Adipocyte (in vitro differentiated cells): ENCODE results near the gene C22orf39.

ENCODE experiments used
- DNase-seq: peaks from one replicate; pipeline ENCODE4 v3.0.0-alpha.2; 2015; ENCODE audit warnings: low read depth
- H3K27me3 ChIP-seq: replicated peaks from 2 replicates; pipeline ENCODE4 v1.7.0; 2013; ENCODE audit warnings: mild to moderate bottlenecking, low read length, moderate library complexity; ENCODE audit not compliant: control insufficient read depth, insufficient read depth
- H3K36me3 ChIP-seq: 2 replicates; pipeline ENCODE4 v1.7.0; 2013; ENCODE audit warnings: low read length, mild to moderate bottlenecking, moderate library complexity; ENCODE audit not compliant: control insufficient read depth, insufficient read depth, severe bottlenecking
- H3K4me1 ChIP-seq: 2 replicates; pipeline ENCODE4 v1.7.0; 2013; ENCODE audit warnings: mild to moderate bottlenecking, low read length, moderate library complexity; ENCODE audit not compliant: control insufficient read depth, insufficient read depth
- H3K4me3 ChIP-seq: 2 replicates; pipeline ENCODE4 v1.7.0; 2013; ENCODE audit warnings: mild to moderate bottlenecking, low read length, moderate library complexity
- H3K9ac ChIP-seq: 2 replicates; pipeline ENCODE4 v1.7.0; 2013; ENCODE audit warnings: mild to moderate bottlenecking, low read length, moderate library complexity
- H3K9me3 ChIP-seq: 2 replicates; pipeline ENCODE4 v1.7.0; 2013; ENCODE audit warnings: mild to moderate bottlenecking, low read length, moderate library complexity; ENCODE audit not compliant: control insufficient read depth

C22orf39 gene

DNA sequence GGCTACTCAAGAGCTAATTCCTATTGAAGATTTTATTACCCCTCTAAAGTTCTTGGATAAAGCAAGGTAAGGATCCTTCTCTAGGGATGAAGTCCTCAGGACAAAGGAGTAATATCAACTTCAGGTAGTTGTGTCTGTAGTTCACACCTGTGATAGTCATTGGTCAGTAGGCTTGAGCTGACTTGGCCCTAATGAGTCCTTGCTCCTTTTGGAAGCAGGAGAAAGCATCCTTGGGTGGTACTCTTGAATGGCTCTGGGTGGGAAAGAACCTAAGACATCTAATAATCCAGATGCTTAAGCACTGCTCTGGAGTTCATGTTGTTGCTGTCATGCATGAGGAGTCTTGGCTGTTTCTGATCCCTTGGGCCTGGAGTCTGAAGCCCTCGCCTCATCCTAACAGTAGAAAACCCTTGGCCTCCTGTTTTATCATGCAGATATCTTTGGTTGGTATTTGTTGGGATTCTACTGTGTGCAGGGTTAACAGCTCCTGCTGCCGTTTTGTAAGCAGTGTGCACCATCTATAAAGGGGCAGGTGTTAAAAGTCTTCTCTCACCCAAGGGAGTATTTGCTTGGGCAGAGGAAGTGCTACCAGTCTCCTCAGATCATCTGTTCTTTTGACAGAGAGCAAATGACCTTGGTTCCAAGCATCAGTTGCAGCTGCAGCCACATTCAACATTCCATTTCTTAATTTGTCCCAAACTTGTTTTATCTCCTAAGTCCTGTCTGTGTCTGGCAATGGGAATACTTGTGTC lies 12.5 kb downstream of the C22orf39 start:
- H3K9ac ChIP-seq = no peak overlapping the region
- H3K36me3 ChIP-seq = peaks cover 26% of the 10 kb centered on the region
- DNase-seq = no peak
- H3K4me3 ChIP-seq = no peak overlapping the region
- H3K27me3 ChIP-seq = no peaks in the 10 kb centered on the region
- H3K4me1 ChIP-seq = peaks cover 16% of the 10 kb centered on the region
- H3K9me3 ChIP-seq = no peaks in the 10 kb centered on the region

DNA sequence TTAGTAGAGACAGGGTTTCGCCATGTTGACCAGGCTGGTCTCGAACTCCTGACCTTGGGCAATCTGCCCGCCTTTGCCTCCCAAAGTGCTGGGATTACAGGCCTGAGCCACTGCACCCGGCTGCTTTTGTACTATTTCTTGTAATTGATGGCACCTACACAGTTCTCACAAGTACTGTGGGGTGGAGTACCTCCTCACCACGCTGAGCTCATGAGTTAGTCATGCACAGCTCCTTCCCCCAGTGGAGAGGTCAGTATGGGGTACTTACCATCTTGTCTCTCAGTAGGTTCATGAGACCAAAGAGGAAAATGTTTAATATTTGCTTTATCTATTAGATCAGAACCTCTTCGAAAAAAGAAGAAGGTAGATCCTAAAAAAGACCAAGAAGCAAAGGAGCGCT lies 13.1 kb downstream of the C22orf39 start:
- Histone ChIP-seq H3K36me3 (peaks cover 26% of the 10 kb centered on the region), H3K27me3 (no peaks in the 10 kb centered on the region), H3K4me1 (peaks cover 22% of the 10 kb centered on the region), H3K4me3 (no peak overlapping the region), H3K9ac (no peak overlapping the region), H3K9me3 (no peaks in the 10 kb centered on the region)
- no peak for DNase-seq

DNA sequence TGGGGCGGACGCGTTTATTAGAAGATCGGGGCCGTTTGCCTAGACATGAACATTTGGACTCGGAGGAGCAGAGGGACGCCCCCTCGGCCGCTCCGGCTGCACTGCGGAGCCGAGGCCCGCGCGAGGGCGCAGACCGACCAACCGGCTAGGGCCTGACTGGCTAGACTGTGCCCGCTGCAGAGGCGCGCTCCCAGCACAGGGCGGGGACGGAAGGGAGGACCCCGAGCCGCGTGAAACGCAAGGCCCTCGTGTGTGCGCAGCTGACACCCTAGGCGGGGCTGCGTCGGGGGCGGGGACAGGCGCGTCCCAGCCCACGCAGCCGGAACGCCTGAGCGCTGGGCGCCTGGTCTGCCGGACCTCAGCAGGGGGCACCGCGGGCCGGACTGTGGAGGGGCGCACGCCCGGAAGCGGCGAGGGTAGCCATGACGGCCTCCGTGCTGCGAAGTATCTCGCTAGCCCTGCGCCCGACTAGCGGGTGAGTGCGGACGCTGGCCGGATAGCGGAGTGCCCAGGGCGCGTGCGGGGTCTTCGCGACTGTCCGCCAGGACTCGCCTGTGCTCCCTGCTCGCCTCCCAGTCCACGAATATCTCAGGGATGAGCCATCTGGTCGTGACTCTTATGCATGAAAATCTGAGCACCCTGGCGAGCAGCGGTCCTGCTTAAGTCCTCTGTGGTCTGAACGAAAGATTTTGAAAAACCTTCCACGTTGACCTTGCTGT lies 15.2 kb downstream of the C22orf39 start, which contains the start of gene MRPL40:
MRPL40 (plus strand) TSS at position 413 of the 719 bp plus-strand sequence; CDS start at position 423, 10 bp downstream.
- Histone ChIP-seq H3K36me3 (peaks cover 26% of the 10 kb centered on the region), H3K4me3 (peak within 1 kb of the TSS; percentile 94), H3K9me3 (no peaks in the 10 kb centered on the region), H3K4me1 (peaks cover 28% of the 10 kb centered on the region), H3K27me3 (no peaks in the 10 kb centered on the region), H3K9ac (peak within 1 kb of the TSS; percentile 93)
- DNase-seq = peak; percentile 97

DNA sequence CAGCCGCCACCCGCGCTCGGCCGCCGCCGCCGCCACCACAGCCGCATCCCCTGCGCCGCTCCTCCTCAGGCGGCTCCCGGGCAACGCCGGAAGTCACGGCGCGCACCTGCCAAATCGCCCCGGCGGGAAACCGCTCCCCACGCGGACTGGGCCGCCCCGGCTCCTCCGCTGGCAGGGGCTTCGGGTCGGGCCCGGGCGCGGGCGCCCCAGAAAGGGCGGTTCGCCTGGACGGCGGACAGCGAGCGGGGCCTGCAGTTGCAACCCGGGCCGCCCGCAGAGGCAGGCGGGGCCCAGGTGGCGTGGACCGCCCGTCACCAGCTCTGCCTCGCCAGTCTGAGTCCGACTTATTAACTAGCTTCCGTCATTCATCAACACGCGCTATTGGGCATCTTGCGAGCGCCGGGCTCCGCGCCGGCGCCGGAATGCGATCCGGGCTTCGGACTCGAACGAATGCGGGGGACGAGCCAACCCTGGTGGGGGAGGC lies 15.8 kb downstream of the C22orf39 start, which contains the start of gene HIRA:
HIRA (minus strand) TSS at position 85 of the 484 bp plus-strand sequence. CDS start 257 bp downstream, outside the sequence.
- peaks cover 21% of the 10 kb centered on the region for H3K36me3 ChIP-seq
- DNase-seq = peak; percentile 88
- H3K9ac ChIP-seq = peak within 1 kb of the TSS; percentile 93
- no peaks in the 10 kb centered on the region for H3K27me3 ChIP-seq
- H3K4me3 ChIP-seq = peak within 1 kb of the TSS; percentile 94
- no peaks in the 10 kb centered on the region for H3K9me3 ChIP-seq
- peaks cover 29% of the 10 kb centered on the region for H3K4me1 ChIP-seq

DNA sequence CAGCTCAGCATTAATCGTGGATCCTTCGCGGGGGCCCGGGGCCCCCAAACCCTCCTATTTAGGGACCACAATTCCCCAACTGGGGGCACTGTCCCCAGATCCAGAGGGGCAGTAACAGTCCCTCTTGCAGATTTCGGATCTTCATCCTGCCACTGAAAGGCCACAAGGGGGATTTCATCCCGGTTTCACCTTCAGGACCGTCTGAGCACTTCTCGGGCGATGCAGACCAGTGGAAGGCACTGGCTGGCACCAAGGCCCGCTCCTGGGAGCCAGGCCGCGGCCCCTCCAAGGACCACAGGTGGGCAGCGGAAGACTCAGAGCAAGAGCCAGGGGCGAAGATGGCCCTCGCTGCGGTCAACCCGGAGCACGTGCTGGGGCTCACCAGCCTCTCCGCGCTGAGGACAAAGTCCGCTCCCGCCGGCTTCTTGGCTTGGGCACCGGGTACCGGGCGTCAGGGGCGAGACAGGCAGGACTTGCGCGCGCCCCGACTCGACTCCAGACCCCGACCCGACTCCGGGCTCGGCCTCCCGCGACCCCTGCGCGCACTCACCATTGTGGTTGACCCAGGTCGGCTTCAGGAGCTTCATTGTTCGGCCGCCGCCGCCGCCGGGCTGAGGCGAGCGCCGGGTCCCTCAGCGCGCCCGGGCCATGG lies 16.5 kb downstream of the C22orf39 start:
- H3K4me3 ChIP-seq = peak overlapping the region; percentile 94
- no peaks in the 10 kb centered on the region for H3K9me3 ChIP-seq
- H3K4me1 ChIP-seq = peaks cover 29% of the 10 kb centered on the region
- DNase-seq = peak; percentile 65
- peaks cover 18% of the 10 kb centered on the region for H3K36me3 ChIP-seq
- H3K9ac ChIP-seq = peak overlapping the region; percentile 93
- H3K27me3 ChIP-seq = no peaks in the 10 kb centered on the region

DNA sequence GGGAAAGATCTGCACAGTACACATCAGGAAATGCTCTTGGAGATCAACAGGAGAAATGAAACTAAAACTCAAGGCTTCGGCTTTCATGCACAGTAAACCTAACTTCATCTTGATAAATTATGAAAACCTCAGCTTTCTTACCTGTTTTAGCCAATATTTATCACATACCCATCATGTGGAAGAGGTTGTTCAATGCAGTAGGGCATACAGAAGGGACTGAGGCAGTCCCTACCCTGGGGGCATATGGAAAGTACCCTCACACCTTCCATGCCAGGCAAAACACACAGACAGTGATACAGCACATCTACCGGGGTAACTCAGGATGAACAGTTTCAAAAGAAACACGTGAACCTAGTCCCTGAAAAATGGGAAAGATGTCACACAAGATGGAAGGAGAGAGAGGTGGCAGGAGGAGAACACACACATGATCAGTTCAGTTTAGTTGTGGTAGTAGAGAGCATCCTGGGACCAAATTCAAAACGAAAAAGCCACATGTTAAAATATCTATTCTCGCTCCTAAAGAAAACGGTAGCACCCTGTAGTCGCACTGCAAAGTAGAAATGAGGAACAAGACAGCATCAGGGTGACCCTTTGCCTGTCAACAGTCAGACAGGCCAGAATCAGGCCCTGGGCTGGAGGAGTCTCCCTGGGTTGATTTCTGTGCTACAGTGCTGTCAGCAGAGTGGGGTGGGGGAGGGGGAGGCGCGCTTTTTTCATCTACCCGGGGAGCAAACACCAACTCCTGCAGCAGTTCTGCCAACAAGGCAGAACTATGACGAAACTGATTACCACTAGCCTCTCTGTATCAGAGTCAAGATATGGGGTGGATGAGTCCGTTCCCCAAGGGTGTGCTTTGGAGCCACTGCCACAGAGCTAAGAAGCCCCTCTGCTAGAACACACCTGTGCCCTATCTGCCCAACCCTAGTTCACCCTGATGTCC lies 17.3 kb downstream of the C22orf39 start:
- Histone ChIP-seq H3K27me3 (no peaks in the 10 kb centered on the region), H3K36me3 (peaks cover 11% of the 10 kb centered on the region), H3K9me3 (no peaks in the 10 kb centered on the region), H3K4me1 (peaks cover 29% of the 10 kb centered on the region), H3K4me3 (peak overlapping the region; percentile 94), H3K9ac (peak overlapping the region; percentile 93)
- peak; percentile 71 for DNase-seq

DNA sequence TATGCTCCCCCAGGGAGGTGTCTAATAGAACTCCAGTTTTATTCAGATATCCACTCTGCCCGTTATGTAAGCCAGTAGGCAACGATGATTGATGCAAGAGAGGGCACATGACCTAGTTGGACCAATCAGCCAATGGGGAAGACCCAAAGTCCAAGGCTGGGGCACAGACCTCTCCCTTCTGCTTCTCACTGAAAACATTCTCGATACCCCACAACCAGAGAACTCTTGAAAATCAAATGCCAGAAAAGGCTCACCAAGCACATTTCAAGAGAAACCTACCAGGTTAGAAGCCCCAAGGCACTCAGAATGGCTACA lies 23.4 kb downstream of the C22orf39 start:
- no peaks in the 10 kb centered on the region for H3K27me3 ChIP-seq
- no peak overlapping the region for H3K9ac ChIP-seq
- no peaks in the 10 kb centered on the region for H3K9me3 ChIP-seq
- peaks cover 5% of the 10 kb centered on the region for H3K4me1 ChIP-seq
- no peak overlapping the region for H3K4me3 ChIP-seq
- H3K36me3 ChIP-seq = peaks cover 6% of the 10 kb centered on the region
- no peak for DNase-seq

DNA sequence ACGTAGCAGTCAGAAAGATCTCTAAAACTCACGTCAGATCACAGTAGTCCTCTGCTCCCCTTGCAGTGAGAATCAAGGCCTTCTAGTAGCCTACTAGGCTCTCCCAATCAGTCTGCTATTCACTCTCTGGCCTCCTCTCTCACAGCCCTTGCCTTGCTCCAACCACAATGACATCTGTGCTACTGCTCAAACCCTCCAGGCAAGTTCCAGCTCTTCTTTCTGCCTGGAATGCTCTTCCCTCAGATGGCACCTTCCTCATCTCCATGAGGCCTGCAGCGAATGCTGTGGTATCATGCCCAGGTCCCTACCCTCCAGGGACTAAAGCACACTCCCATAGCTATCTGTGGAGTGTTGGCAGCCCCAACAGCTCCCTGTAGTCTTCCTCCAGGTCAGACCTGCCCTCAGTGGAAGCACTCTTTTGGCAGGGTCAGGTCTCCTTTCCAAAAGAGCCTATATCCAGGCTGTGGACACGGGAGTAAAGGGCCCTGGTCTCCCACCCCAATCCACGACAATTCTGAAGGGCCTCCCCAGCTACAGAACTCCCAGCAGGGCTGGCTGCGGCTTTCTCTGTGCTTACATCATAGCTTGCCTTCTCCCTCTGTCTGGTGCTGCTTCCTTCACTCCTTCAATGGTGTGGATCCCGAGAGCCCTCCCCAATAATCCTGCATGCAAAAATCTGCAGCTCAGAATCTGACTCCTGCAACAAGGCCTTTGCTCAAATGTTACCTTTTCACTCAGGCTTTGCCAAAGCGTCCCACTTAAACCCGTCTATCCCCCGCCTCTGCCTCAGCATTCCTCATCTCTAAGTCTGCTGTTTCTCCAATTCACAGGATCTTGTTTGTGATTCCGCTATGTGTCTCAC lies 24.8 kb downstream of the C22orf39 start:
- H3K9ac ChIP-seq = no peak overlapping the region
- peaks cover 5% of the 10 kb centered on the region for H3K4me1 ChIP-seq
- DNase-seq = peak; percentile 16
- peaks cover 6% of the 10 kb centered on the region for H3K36me3 ChIP-seq
- H3K4me3 ChIP-seq = no peak overlapping the region
- no peaks in the 10 kb centered on the region for H3K27me3 ChIP-seq
- no peaks in the 10 kb centered on the region for H3K9me3 ChIP-seq

DNA sequence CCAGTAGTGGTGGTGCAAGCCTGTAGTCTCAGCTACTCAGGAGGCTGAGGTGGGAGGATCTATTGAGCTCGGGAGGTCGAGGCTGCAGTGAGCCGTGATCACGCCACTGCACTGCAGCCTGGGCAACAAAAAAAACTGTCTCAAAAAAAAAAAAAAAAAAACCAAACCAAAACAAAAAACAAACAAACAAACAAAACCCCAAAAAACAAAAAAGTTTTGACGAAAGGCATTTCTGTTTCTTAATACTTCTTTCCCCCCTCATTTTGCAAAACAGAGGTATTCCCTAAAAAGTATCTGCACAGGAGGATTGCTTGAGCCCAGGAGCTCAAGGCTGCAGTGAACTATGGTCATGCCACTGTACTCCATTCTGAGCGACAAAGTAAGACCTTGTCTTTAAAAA lies 27.2 kb downstream of the C22orf39 start:
- no peak overlapping the region for H3K9ac ChIP-seq
- H3K27me3 ChIP-seq = no peaks in the 10 kb centered on the region
- no peak overlapping the region for H3K4me3 ChIP-seq
- DNase-seq = no peak
- no peaks in the 10 kb centered on the region for H3K4me1 ChIP-seq
- no peaks in the 10 kb centered on the region for H3K9me3 ChIP-seq
- H3K36me3 ChIP-seq = peaks cover 12% of the 10 kb centered on the region
